PC-9 (cell line): Measurements from ENCODE around the gene PPP2R5C.

ENCODE experiments used
- EZH2 ChIP-seq: fragments of 200-600 bp; sonication (generic); IDR thresholded peaks from 2 replicates; pipeline ENCODE4 v1.8.0; 2017; ENCODE audit warnings: antibody characterized with exemption, low read depth
- TF ChIP-seq, protein P1 (sequence below): fragments of 200-600 bp; sonication (generic); conservative IDR thresholded peaks from 2 replicates; pipeline ENCODE4 v1.6.1; 2017; ENCODE audit warnings: mixed run types, antibody characterized with exemption, mild to moderate bottlenecking, moderate library complexity

DNA sequence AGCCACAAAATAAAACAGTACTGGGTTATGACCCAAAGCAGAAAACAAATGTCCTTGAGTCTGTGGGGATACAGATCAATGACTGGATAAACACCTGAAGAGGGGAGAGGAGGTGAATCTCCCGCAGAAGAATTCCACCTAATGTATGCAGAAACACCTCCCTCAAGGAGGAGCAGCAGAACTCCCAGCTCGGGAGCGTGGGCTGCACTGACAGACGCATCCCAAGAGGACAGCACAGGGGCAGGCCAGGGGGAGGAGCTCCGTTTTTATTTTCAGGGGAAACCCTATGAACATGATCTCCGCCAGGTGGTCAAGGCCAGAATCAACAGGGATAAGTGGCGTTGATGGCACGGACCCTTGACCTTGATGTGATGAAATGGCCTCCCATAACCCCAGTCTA lies 41.8 kb upstream of the PPP2R5C start:
- TF ChIP-seq, protein P1, sequence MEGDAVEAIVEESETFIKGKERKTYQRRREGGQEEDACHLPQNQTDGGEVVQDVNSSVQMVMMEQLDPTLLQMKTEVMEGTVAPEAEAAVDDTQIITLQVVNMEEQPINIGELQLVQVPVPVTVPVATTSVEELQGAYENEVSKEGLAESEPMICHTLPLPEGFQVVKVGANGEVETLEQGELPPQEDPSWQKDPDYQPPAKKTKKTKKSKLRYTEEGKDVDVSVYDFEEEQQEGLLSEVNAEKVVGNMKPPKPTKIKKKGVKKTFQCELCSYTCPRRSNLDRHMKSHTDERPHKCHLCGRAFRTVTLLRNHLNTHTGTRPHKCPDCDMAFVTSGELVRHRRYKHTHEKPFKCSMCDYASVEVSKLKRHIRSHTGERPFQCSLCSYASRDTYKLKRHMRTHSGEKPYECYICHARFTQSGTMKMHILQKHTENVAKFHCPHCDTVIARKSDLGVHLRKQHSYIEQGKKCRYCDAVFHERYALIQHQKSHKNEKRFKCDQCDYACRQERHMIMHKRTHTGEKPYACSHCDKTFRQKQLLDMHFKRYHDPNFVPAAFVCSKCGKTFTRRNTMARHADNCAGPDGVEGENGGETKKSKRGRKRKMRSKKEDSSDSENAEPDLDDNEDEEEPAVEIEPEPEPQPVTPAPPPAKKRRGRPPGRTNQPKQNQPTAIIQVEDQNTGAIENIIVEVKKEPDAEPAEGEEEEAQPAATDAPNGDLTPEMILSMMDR = no peak
- no peak for TF ChIP-seq EZH2
